K562 (cell line): ENCODE data around the gene OSBP2. TPM values are rescaled to one million over a fixed set of nuclear protein-coding genes. Genes with fewer than 3 reads are reported as not detected.

ENCODE experiments used
- ATAC-seq: fragments of 200-7000 bp; cut with Tn5 transposase; 3 replicates; pipeline ENCODE4 v1.9.1; 2020; ENCODE audit warnings: moderate library complexity
- BruUV-seq: library from RNA; stranded (reverse); fragments of 400-500 nt; replicated peaks from 2 replicates; lab custom pipeline; 2021; lab: Mats Ljungman, UMichigan
- CTCF ChIA-PET: fragments of 300-600 bp; formaldehyde crosslinking; extraction: SDS; loops from one replicate; lab custom pipeline; 2021; ENCODE audit warnings: low intra/inter-chr PET ratio; lab: Yijun Ruan, JAX
- POLR2A ChIA-PET: fragments of 300-600, 350-650 bp; sonication (Branson Sonifier 250); formaldehyde crosslinking; extraction: SDS; loops from one replicate; lab custom pipeline; 2021; ENCODE audit warnings: antibody characterized with exemption, inconsistent platforms; lab: Yijun Ruan, JAX
- DNase-seq, 4 experiments: peaks; one replicate each; pipeline versions ENCODE4 v3.0.0 to v3.0.0-alpha.2; 2011 to 2018; ENCODE audit warnings: low spot score in 3 of 4, mixed read lengths in 3 of 4; ENCODE audit errors: extremely low read depth in 1 of 4
- FAIRE-seq: peaks from 2 replicates; lab custom pipeline; 2011; peaks lifted over from hg19 to GRCh38; lab: Jason Lieb, UNC
- H2AFZ ChIP-seq: 2 replicates; pipeline ENCODE4 v1.6.0; 2011; ENCODE audit warnings: low read depth, low read length, control low read depth, inconsistent platforms
- H3K27ac ChIP-seq: fragments of 200-600 bp; 3 replicates; pipeline ENCODE4 v1.8.0; 2011; ENCODE audit warnings: low read depth, mild to moderate bottlenecking, control low read depth, inconsistent platforms, low read length, moderate library complexity, mixed read lengths; ENCODE audit errors: extremely low read depth
- H3K27me3 ChIP-seq, 2 experiments: fragments of 300-600 bp in 1 of 2; 2 replicates in 1 of 2; 3 replicates in 1 of 2; pipeline versions ENCODE4 v1.6.0 to v1.8.0; 2011; ENCODE audit warnings: inconsistent platforms in 2 of 2, low read length in 2 of 2, mild to moderate bottlenecking in 1 of 2, mixed read lengths in 1 of 2, moderate library complexity in 1 of 2; ENCODE audit not compliant: control insufficient read depth in 2 of 2, insufficient read depth in 2 of 2
- H3K36me3 ChIP-seq: fragments of 300-600 bp; 3 replicates; pipeline ENCODE4 v1.8.0; 2011; ENCODE audit warnings: mild to moderate bottlenecking, low read length, inconsistent platforms; ENCODE audit not compliant: control insufficient read depth, insufficient read depth
- H3K4me1 ChIP-seq, 2 experiments: fragments of 200-600 bp in 1 of 2; replicated peaks in 1 of 2; 2 replicates in 1 of 2; 3 replicates in 1 of 2; pipeline versions ENCODE4 v1.5.1 to v1.8.0; 2011; ENCODE audit warnings: inconsistent platforms in 2 of 2, low read length in 2 of 2, mild to moderate bottlenecking in 1 of 2, mixed read lengths in 1 of 2, moderate library complexity in 1 of 2; ENCODE audit not compliant: control insufficient read depth in 2 of 2, insufficient read depth in 2 of 2
- H3K4me2 ChIP-seq: 2 replicates; pipeline ENCODE4 v1.6.1; 2011; ENCODE audit warnings: low read length, control low read depth, inconsistent platforms, mixed read lengths; ENCODE audit not compliant: insufficient read depth
- H3K4me3 ChIP-seq: fragments of 200-600 bp; sonication (generic), shearing (Covaris generic); 2 replicates; pipeline ENCODE4 v1.5.1; 2016; ENCODE audit warnings: control low read depth, inconsistent platforms
- H3K79me2 ChIP-seq: fragments of 200-600 bp; 3 replicates; pipeline ENCODE4 v1.8.0; 2011; ENCODE audit warnings: low read length, inconsistent platforms; ENCODE audit not compliant: control insufficient read depth, insufficient read depth
- H3K9ac ChIP-seq, 2 experiments: 2 replicates each; pipeline versions ENCODE4 v1.6.0 to v1.6.1; 2011; ENCODE audit warnings: low read depth in 2 of 2, low read length in 2 of 2, control low read depth in 1 of 2, inconsistent platforms in 1 of 2, mild to moderate bottlenecking in 1 of 2, mixed read lengths in 1 of 2; ENCODE audit not compliant: insufficient read depth in 1 of 2
- H3K9me1 ChIP-seq: one replicate; pipeline ENCODE4 v1.6.0; 2011; ENCODE audit warnings: inconsistent platforms, mild to moderate bottlenecking, low read length, moderate library complexity; ENCODE audit not compliant: control insufficient read depth, insufficient read depth
- H3K9me3 ChIP-seq: replicated peaks from 2 replicates; pipeline ENCODE4 v1.5.1; 2011; ENCODE audit warnings: low read depth, low read length, inconsistent platforms; ENCODE audit not compliant: control insufficient read depth, insufficient read depth
- H4K20me1 ChIP-seq: replicated peaks from 2 replicates; pipeline ENCODE4 v1.6.1; 2011; ENCODE audit warnings: low read length, inconsistent platforms, mixed read lengths; ENCODE audit not compliant: control insufficient read depth, insufficient read depth
- GABPB2 ChIP-seq: fragments of 250-450 bp; sonication (Bioruptor Pico); conservative IDR thresholded peaks from 2 replicates; pipeline ENCODE4 v1.5.1; 2021; ENCODE audit warnings: mild to moderate bottlenecking
- PKNOX1 ChIP-seq: fragments of 450-650 bp; IDR thresholded peaks from 2 replicates; pipeline ENCODE4 v1.6.1; 2016
- SRSF1 ChIP-seq: fragments of 200-400 bp; formaldehyde crosslinking; IDR thresholded peaks from 2 replicates; pipeline ENCODE4 v1.6.1; 2017; ENCODE audit warnings: mild to moderate bottlenecking, low read depth, low read length, moderate library complexity
- ZMIZ1 ChIP-seq, 2 experiments: fragments of 150-350 bp in 1 of 2; IDR thresholded peaks; 2 replicates each; pipeline ENCODE4 v1.6.1; 2012 to 2016; ENCODE audit warnings: low read depth in 2 of 2, low read length in 2 of 2, mild to moderate bottlenecking in 1 of 2, moderate library complexity in 1 of 2
- ZNF347 ChIP-seq: fragments of 450-650 bp; formaldehyde crosslinking; IDR thresholded peaks from 2 replicates; pipeline ENCODE4 v1.4.0; 2020; ENCODE audit warnings: low read depth, mild to moderate bottlenecking, moderate library complexity
- ZNF561 ChIP-seq: fragments of 450-650 bp; formaldehyde crosslinking; conservative IDR thresholded peaks from 2 replicates; pipeline ENCODE4 v1.4.0; 2020; ENCODE audit warnings: mild to moderate bottlenecking, moderate library complexity
- WGBS: fragments of 100-300 bp; shearing (Covaris generic); methylation state at CpG from one replicate; pipeline ENCODE4 v1.1.6; 2016; ENCODE audit warnings: low coverage, mixed read lengths; ENCODE audit not compliant: insufficient coverage; ENCODE audit errors: missing lambda C conversion rate; 5-methylcytosine and 5-hydroxymethylcytosine counted together
- in situ Hi-C: fragments of 300-500 bp; cut with MboI; formaldehyde crosslinking; loops from 4 replicates; pipeline ENCODE4 v1.15.0; 2018; ENCODE audit warnings: inconsistent platforms, mixed read lengths
- intact Hi-C: fragments of 100-400 bp; cut with micrococcal nuclease; formaldehyde crosslinking; loops from 2 replicates; pipeline ENCODE4 v1.14.2; 2022
- polyA plus RNA-seq, 8 experiments: library from polyadenylated mRNA; depleted of rRNA in 4 of 8; stranded (reverse) in 5 of 8; unstranded in 3 of 8; fragments of >200 nt; fragmentation: Nextera tagmentation in 2 of 8; fragmentation: Illumina TruSeq in 1 of 8; extraction: Ambion mirVana in 2 of 8; extraction: Trizol in 1 of 8; gene quantifications; 2 replicates each; pipeline versions ENCODE4 v1.2.1 to v1.2.3, GENCODE V29; 2011 to 2014; ENCODE audit warnings: inconsistent platforms in 1 of 8, missing spikeins in 1 of 8
- total RNA-seq, 7 experiments: library from RNA; depleted of rRNA in 6 of 7; stranded (reverse); fragments of >200 nt in 6 of 7; fragmentation: Illumina TruSeq in 2 of 7; extraction: Trizol in 2 of 7; gene quantifications; 2 replicates each; pipeline versions ENCODE4 v1.2.1 to v1.2.3, GENCODE V29; 2011 to 2021; ENCODE audit warnings: low replicate concordance in 1 of 7

Gene OSBP2
- total and polyA plus RNA-seq, 9 of the 15 experiments (the other 6 are each of a cell fraction or from before 2014, with no cell fraction given) = 0.52 to 29.5 (median 21.6) TPM

- in situ Hi-C loops = no loop called here
- Histone ChIP-seq H3K4me1 (no peaks in the 10 kb centered on the region; a peak in 1 of 5 replicates), H3K4me2 (no peak overlapping the region), H4K20me1 (no peaks in the 10 kb centered on the region), H3K9ac (no peak overlapping the region)
- CTCF ChIA-PET = no interaction called here
- DNase-seq = no peak
- TF ChIP-seq PKNOX1 (peak; percentile 40), ZMIZ1 (IDR thresholded peaks at IDR 0.05; ENCODE audit: low read depth in 2 of 2, low read length in 2 of 2) (no peak), GABPB2 (no peak), ZNF347 (CRISPR knock-in tag) (no peak), SRSF1 (no peak), ZNF561 (CRISPR knock-in tag) (no peak)
- TF ChIP-seq, all 486 proteins: peak for 1
- WGBS = 0% methylated on average over 4 of the region's 4 CpGs
- H3K27me3 ChIP-seq = peaks cover 4 to 18% of the 10 kb centered on the region in 2 experiments; a peak in 3 of 5 replicates
- no peak overlapping the region for H3K27ac ChIP-seq
- no TSS peak for BruUV-seq
- no peak overlapping the region for H3K4me3 ChIP-seq
- no peak overlapping the region for H2AFZ ChIP-seq
- intact Hi-C loops = no loop called here
- H3K9me3 ChIP-seq = no peaks in the 10 kb centered on the region
- POLR2A ChIA-PET = no interaction called here
- H3K79me2 ChIP-seq = no peaks in the 10 kb centered on the region
- no peaks in the 10 kb centered on the region for H3K36me3 ChIP-seq
- no peaks in the 10 kb centered on the region for H3K9me1 ChIP-seq
- ATAC-seq (no peak), FAIRE-seq (no peak)
Observed at GRCh38 chr22:30792456-30792855, 97.8 kb downstream of the OSBP2 start.
